ENCODE measurements around the gene PPP2R1A. TPM values are rescaled to one million over a fixed set of nuclear protein-coding genes. Genes with fewer than 3 reads are reported as not detected.
A peak's percentile ranks its signal among the peaks of the same experiment; 100 is the strongest.

Gene PPP2R1A
- polyA plus RNA-seq, 2 donors = 108 to 130 TPM

GRCh38 chr19:52172347-52172746 lies 17.5 kb upstream of the PPP2R1A start:
- no peaks in the 10 kb centered on the region for H3K4me1 ChIP-seq (ENCODE audit: control insufficient read depth in 2 of 2, insufficient read depth in 2 of 2, low read length in 1 of 2)
- peaks cover 0 to 4% of the 10 kb centered on the region in 2 donors for H3K9me3 ChIP-seq (ENCODE audit: control insufficient read depth in 2 of 2, insufficient read depth in 1 of 2, low read depth in 1 of 2, low read length in 1 of 2)
- 96% methylated on average over 1 of the region's 1 CpG for WGBS, 2 donors
- H3K27me3 ChIP-seq (ENCODE audit: control insufficient read depth in 1 of 2, insufficient read depth in 2 of 2, low read length in 2 of 2) = no peaks in the 10 kb centered on the region
- H3K36me3 ChIP-seq (ENCODE audit: control insufficient read depth in 2 of 2, insufficient read depth in 2 of 2, low read length in 1 of 2) = peaks cover 0 to 5% of the 10 kb centered on the region in 2 donors
- no peak overlapping the region for H3K4me3 ChIP-seq (ENCODE audit: low read depth in 1 of 2, low read length in 2 of 2)
- H3K27ac ChIP-seq (ENCODE audit: low read depth in 2 of 2, low read length in 1 of 2) = no peak overlapping the region

DNA sequence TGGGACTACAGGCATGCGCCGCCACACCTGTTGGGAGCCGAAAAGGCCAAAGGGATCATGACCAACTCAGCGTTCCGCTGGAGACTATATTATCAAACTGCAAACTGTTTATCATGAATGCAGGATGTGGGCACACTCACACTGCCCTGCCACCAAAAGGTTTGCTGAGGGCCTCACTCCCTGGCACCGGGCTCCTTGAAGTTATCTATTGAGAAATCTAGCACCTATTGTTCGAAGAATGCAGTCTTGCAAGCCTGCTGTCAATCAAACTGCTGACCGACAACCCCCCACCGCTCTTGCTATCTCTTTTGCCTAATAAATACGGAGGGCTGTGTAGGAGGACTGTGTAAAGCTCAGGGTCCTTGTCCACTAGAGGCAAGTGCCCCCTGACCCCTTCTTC lies 13.3 kb upstream of the PPP2R1A start:
- WGBS, 2 donors = 65 to 76% methylated on average over 10 of the region's 10 CpGs
- H3K27ac ChIP-seq (ENCODE audit: low read depth in 2 of 2, low read length in 1 of 2) = no peak overlapping the region

DNA sequence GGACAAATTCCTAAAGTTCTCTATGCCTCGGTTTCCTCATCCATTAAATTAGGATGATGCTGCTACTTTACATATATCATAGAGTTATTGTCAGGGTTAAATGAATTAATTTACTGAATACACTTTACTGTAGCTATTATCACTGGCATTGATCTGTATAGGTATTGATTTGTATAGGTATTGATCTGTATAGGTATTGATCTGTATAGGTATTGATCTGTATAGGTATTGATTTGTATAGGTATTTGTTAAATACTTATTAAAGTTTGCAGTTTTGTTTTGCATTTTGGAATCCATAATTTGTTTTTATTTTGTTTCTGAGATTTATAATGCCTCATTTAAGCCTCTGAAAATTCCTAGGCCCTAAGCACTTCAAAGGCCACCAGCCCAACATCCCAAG lies 2.4 kb upstream of the PPP2R1A start:
- no peak overlapping the region for H3K27ac ChIP-seq (ENCODE audit: low read depth in 2 of 2, low read length in 1 of 2)
- no peaks in the 10 kb centered on the region for H3K27me3 ChIP-seq (ENCODE audit: control insufficient read depth in 1 of 2, insufficient read depth in 2 of 2, low read length in 2 of 2)
- H3K4me3 ChIP-seq (ENCODE audit: low read depth in 1 of 2, low read length in 2 of 2) = no peak overlapping the region
- H3K36me3 ChIP-seq (ENCODE audit: control insufficient read depth in 2 of 2, insufficient read depth in 2 of 2, low read length in 1 of 2) = no peaks in the 10 kb centered on the region
- no peaks in the 10 kb centered on the region for H3K9me3 ChIP-seq (ENCODE audit: control insufficient read depth in 2 of 2, insufficient read depth in 1 of 2, low read depth in 1 of 2, low read length in 1 of 2)
- peaks cover 0 to 6% of the 10 kb centered on the region in 2 donors for H3K4me1 ChIP-seq (ENCODE audit: control insufficient read depth in 2 of 2, insufficient read depth in 2 of 2, low read length in 1 of 2)
- 97 to 98% methylated on average over 1 of the region's 1 CpG for WGBS, 2 donors

More for the DNA sequence above, 13.3 kb upstream of the PPP2R1A start:
- Histone ChIP-seq H3K4me1 (ENCODE audit: control insufficient read depth in 2 of 2, insufficient read depth in 2 of 2, low read length in 1 of 2) (no peaks in the 10 kb centered on the region), H3K9me3 (ENCODE audit: control insufficient read depth in 2 of 2, insufficient read depth in 1 of 2, low read depth in 1 of 2, low read length in 1 of 2) (no peaks in the 10 kb centered on the region), H3K27me3 (ENCODE audit: control insufficient read depth in 1 of 2, insufficient read depth in 2 of 2, low read length in 2 of 2) (no peaks in the 10 kb centered on the region), H3K4me3 (ENCODE audit: low read depth in 1 of 2, low read length in 2 of 2) (no peak overlapping the region), H3K36me3 (ENCODE audit: control insufficient read depth in 2 of 2, insufficient read depth in 2 of 2, low read length in 1 of 2) (no peaks in the 10 kb centered on the region)

GRCh38 chr19:52188822-52189734 lies 774 bp upstream of the PPP2R1A start:
- H3K4me3 ChIP-seq (ENCODE audit: low read depth in 1 of 2, low read length in 2 of 2) = peak overlapping the region; percentile 13 to 57
- peaks cover 0 to 7% of the 10 kb centered on the region in 2 donors for H3K4me1 ChIP-seq (ENCODE audit: control insufficient read depth in 2 of 2, insufficient read depth in 2 of 2, low read length in 1 of 2)
- H3K36me3 ChIP-seq (ENCODE audit: control insufficient read depth in 2 of 2, insufficient read depth in 2 of 2, low read length in 1 of 2) = peaks cover 0 to under 1% of the 10 kb centered on the region in 2 donors
- peak overlapping the region; percentile 87 to 95 for H3K27ac ChIP-seq (ENCODE audit: low read depth in 2 of 2, low read length in 1 of 2)
- no peaks in the 10 kb centered on the region for H3K9me3 ChIP-seq (ENCODE audit: control insufficient read depth in 2 of 2, insufficient read depth in 1 of 2, low read depth in 1 of 2, low read length in 1 of 2)
- H3K27me3 ChIP-seq (ENCODE audit: control insufficient read depth in 1 of 2, insufficient read depth in 2 of 2, low read length in 2 of 2) = no peaks in the 10 kb centered on the region
- 2 to 3% methylated on average over 32 of the region's 32 CpGs for WGBS, 2 donors

DNA sequence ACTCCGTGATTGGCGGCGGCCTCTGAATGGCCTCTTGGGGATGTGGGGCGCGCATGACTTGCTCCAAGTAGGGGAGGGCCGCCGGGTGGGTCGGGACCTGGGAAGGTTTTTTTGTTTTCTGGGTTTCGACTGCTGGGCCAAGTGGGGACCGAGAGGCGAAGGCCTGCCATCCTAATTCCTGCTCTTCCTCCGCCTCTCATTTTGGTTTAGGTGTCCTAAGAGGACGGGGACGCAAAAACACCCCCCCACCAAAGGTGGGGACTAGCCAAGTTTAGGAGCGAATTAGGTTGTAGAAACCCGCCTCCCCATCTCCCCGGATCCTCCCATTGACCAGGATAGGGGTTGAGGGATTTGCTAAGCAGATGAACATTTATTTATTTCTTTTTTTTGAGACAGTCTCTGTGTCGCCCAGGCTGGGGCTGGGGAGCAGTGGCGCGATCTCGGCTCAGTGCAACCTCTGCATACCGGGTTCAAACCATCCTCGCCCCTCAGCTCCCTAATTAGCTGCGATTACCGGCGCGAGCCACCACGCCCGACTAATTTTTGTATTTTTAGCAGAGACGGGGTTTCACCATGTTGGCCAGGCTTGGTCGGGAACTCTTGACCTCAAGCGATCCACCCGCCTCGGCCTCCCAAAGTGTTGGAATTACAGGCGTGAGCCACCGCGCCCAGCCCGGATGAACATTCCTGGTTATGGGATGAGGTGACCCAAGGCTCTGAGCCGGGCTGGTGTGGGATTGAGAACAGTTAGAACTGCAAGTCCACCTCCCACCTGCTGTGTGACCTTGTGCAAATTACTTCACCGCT lies 838 bp downstream of the PPP2R1A start:
- peaks cover 3 to 7% of the 10 kb centered on the region in 2 donors for H3K4me1 ChIP-seq (ENCODE audit: control insufficient read depth in 2 of 2, insufficient read depth in 2 of 2, low read length in 1 of 2)
- WGBS, 2 donors = 3 to 4% methylated on average over 40 of the region's 40 CpGs

GRCh38 chr19:52191389-52191788 lies 1.5 kb downstream of the PPP2R1A start:
- H3K4me1 ChIP-seq (ENCODE audit: control insufficient read depth in 2 of 2, insufficient read depth in 2 of 2, low read length in 1 of 2) = peaks cover 3 to 7% of the 10 kb centered on the region in 2 donors
- WGBS, 2 donors = 54 to 55% methylated on average over 5 of the region's 5 CpGs

More for the DNA sequence above, 838 bp downstream of the PPP2R1A start:
- Histone ChIP-seq H3K9me3 (ENCODE audit: control insufficient read depth in 2 of 2, insufficient read depth in 1 of 2, low read depth in 1 of 2, low read length in 1 of 2) (no peaks in the 10 kb centered on the region), H3K4me3 (ENCODE audit: low read depth in 1 of 2, low read length in 2 of 2) (peak overlapping the region; percentile 93 to 97), H3K27ac (ENCODE audit: low read depth in 2 of 2, low read length in 1 of 2) (peak overlapping the region; percentile 99 to 100), H3K36me3 (ENCODE audit: control insufficient read depth in 2 of 2, insufficient read depth in 2 of 2, low read length in 1 of 2) (peaks cover 5 to 6% of the 10 kb centered on the region in 2 donors), H3K27me3 (ENCODE audit: control insufficient read depth in 1 of 2, insufficient read depth in 2 of 2, low read length in 2 of 2) (no peaks in the 10 kb centered on the region)

GRCh38 chr19:52191951-52192350 lies 2.1 kb downstream of the PPP2R1A start:
- Histone ChIP-seq H3K4me3 (ENCODE audit: low read depth in 1 of 2, low read length in 2 of 2) (no peak overlapping the region), H3K9me3 (ENCODE audit: control insufficient read depth in 2 of 2, insufficient read depth in 1 of 2, low read depth in 1 of 2, low read length in 1 of 2) (no peaks in the 10 kb centered on the region), H3K27me3 (ENCODE audit: control insufficient read depth in 1 of 2, insufficient read depth in 2 of 2, low read length in 2 of 2) (no peaks in the 10 kb centered on the region), H3K4me1 (ENCODE audit: control insufficient read depth in 2 of 2, insufficient read depth in 2 of 2, low read length in 1 of 2) (peaks cover 3 to 7% of the 10 kb centered on the region in 2 donors), H3K36me3 (ENCODE audit: control insufficient read depth in 2 of 2, insufficient read depth in 2 of 2, low read length in 1 of 2) (peaks cover 6 to 9% of the 10 kb centered on the region in 2 donors), H3K27ac (ENCODE audit: low read depth in 2 of 2, low read length in 1 of 2) (peak overlapping the region; percentile 33 to 76)
- WGBS, 2 donors = 51 to 52% methylated on average over 2 of the region's 2 CpGs

More at GRCh38 chr19:52191389-52191788, 1.5 kb downstream of the PPP2R1A start:
- peaks cover 5 to 6% of the 10 kb centered on the region in 2 donors for H3K36me3 ChIP-seq (ENCODE audit: control insufficient read depth in 2 of 2, insufficient read depth in 2 of 2, low read length in 1 of 2)
- peak overlapping the region; percentile 93 to 97 for H3K4me3 ChIP-seq (ENCODE audit: low read depth in 1 of 2, low read length in 2 of 2)
- H3K27me3 ChIP-seq (ENCODE audit: control insufficient read depth in 1 of 2, insufficient read depth in 2 of 2, low read length in 2 of 2) = no peaks in the 10 kb centered on the region
- peak overlapping the region; percentile 99 to 100 for H3K27ac ChIP-seq (ENCODE audit: low read depth in 2 of 2, low read length in 1 of 2)
- no peaks in the 10 kb centered on the region for H3K9me3 ChIP-seq (ENCODE audit: control insufficient read depth in 2 of 2, insufficient read depth in 1 of 2, low read depth in 1 of 2, low read length in 1 of 2)

GRCh38 chr19:52196256-52196967 lies 6.6 kb downstream of the PPP2R1A start:
- Histone ChIP-seq H3K4me1 (ENCODE audit: control insufficient read depth in 2 of 2, insufficient read depth in 2 of 2, low read length in 1 of 2) (peaks cover 3 to 6% of the 10 kb centered on the region in 2 donors), H3K27ac (ENCODE audit: low read depth in 2 of 2, low read length in 1 of 2) (no peak overlapping the region)
- WGBS, 2 donors = 90 to 91% methylated on average over 5 of the region's 5 CpGs

DNA sequence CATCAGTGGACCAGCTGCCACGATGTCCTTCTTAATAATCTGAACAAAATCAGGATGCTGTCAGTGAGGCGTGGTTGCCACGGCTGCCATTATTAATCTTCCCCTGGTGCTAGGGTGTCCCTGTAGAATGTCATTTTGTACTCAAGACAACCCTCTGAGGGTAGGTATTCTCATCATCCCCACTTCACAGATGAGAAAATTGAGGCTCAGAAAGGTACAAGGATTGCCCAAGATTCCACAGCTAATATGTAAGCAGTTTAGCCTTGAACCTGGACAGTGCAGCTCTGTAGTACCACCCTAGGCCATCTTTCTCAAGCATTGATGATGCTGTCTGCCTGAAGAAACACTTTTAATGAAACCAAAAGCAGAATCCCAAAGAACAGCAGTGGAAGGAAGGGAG lies 8.1 kb downstream of the PPP2R1A start:
- Histone ChIP-seq H3K9me3 (ENCODE audit: control insufficient read depth in 2 of 2, insufficient read depth in 1 of 2, low read depth in 1 of 2, low read length in 1 of 2) (no peaks in the 10 kb centered on the region), H3K36me3 (ENCODE audit: control insufficient read depth in 2 of 2, insufficient read depth in 2 of 2, low read length in 1 of 2) (peaks cover 8 to 24% of the 10 kb centered on the region in 2 donors), H3K4me3 (ENCODE audit: low read depth in 1 of 2, low read length in 2 of 2) (no peak overlapping the region), H3K27ac (ENCODE audit: low read depth in 2 of 2, low read length in 1 of 2) (no peak overlapping the region), H3K4me1 (ENCODE audit: control insufficient read depth in 2 of 2, insufficient read depth in 2 of 2, low read length in 1 of 2) (peaks cover 2 to 3% of the 10 kb centered on the region in 2 donors), H3K27me3 (ENCODE audit: control insufficient read depth in 1 of 2, insufficient read depth in 2 of 2, low read length in 2 of 2) (no peaks in the 10 kb centered on the region)
- 85 to 88% methylated on average over 3 of the region's 3 CpGs for WGBS, 2 donors

More at GRCh38 chr19:52196256-52196967, 6.6 kb downstream of the PPP2R1A start:
- Histone ChIP-seq H3K4me3 (ENCODE audit: low read depth in 1 of 2, low read length in 2 of 2) (no peak overlapping the region), H3K9me3 (ENCODE audit: control insufficient read depth in 2 of 2, insufficient read depth in 1 of 2, low read depth in 1 of 2, low read length in 1 of 2) (no peaks in the 10 kb centered on the region), H3K36me3 (ENCODE audit: control insufficient read depth in 2 of 2, insufficient read depth in 2 of 2, low read length in 1 of 2) (peaks cover 6 to 20% of the 10 kb centered on the region in 2 donors), H3K27me3 (ENCODE audit: control insufficient read depth in 1 of 2, insufficient read depth in 2 of 2, low read length in 2 of 2) (no peaks in the 10 kb centered on the region)

Measured in esophagus (tissue), 2 donors.